ENCODE data around the gene FEN1.

- TF ChIP-seq CTCF (IDR thresholded peaks at IDR 0.05; ENCODE audit: low read depth, low read length, poor library complexity, severe bottlenecking) (no peak), EZH2phosphoT487 (IDR thresholded peaks at IDR 0.05; ENCODE audit: borderline replicate concordance, low read length) (no peak)
These were observed 18.3 kb upstream of the FEN1 start for GRCh38 chr11:61774411-61774810.
